HG02678 (cell line): ENCODE measurements around the gene ITPA.
A peak's percentile ranks its signal among the peaks of the same experiment; 100 is the strongest.
"Not testable (repeated sequence)": the region's sequence is repeated elsewhere in the genome, so short reads cannot be mapped to it uniquely, and the experiment has no call there.

Experiments
- ATAC-seq: cut with Tn5 transposase; IDR thresholded peaks from one replicate; pipeline ENCODE4 v1.9.1; 2021; ENCODE audit warnings: mild to moderate bottlenecking, moderate library complexity; ENCODE audit not compliant: unreplicated experiment

The ITPA gene

GRCh38 chr20:3199206-3199605, 10.1 kb upstream of the ITPA start:
- ATAC-seq: no peak

- no peak for ATAC-seq
These were observed 9.1 kb upstream of the ITPA start for GRCh38 chr20:3199976-3200755.

- ATAC-seq: no peak
These were observed 6.4 kb upstream of the ITPA start for GRCh38 chr20:3202965-3203314.

- ATAC-seq: peak; percentile 4
These were observed 5.8 kb upstream of the ITPA start for GRCh38 chr20:3203315-3204123.

DNA sequence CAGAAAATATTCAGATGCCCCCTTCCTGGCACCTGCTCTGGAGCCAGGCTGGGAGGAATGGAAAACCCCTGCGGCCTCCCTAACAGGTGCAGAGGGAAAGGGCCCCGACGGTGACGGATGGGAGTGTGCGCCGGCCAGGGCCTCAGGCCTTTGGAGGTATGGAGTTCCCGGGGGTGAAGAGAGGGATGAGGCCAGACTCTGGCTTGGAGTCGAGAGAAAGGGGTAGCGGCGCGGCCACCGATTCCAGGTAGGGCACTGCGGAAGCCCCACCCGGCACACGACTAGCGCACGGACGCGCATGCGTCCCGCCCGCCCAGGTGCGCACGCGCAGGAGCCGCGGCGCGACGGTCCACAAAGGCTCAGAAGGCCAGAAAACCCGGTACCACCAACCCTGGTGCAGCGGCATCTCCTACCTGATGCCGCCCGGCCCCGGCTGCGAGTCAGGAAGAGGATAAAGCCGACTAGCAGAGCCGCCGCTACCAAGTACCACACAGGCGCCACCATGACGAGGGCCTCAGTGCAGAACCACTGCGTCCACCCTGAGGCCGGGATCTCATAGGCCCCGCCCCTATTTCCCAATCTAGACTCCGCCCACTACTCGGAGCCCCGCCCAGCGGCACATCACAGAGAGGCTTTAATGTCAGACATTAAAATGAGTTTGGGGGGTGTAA, 5.0 kb upstream of the ITPA start, which contains the start of gene DDRGK1:
Gene DDRGK1, minus strand, starts transcription at position 559 of the 671 bp plus-strand sequence. Its CDS starts 55 bp downstream, at position 504.
- ATAC-seq: peak; percentile 72

DNA sequence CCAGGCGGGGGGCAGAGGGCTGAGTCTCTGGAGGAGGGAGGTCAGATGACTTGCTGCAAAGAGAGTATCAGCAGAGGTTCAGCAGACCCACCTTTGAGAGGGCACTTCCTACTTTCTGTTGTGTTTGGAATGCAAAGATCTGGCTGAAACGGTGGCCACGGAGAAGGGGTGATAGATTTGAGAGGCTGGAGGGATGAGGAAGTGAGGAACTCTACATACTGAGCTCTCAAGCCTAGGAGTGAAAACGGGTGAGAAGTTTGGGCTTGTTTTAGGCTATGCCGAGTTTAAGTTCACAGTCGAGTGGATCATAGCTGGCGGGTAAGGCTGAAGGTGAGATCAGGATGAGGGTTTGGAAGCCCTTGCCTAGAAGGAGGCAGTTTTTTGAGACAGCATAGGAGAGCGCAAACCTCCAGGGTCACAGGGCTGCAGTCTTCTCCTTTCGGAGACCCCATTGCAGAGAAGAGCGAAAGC, 477 bp upstream of the ITPA start:
- ATAC-seq: peak; percentile 3

GRCh38 chr20:3209946-3210317, 634 bp downstream of the ITPA start:
- peak; percentile 20 for ATAC-seq

DNA sequence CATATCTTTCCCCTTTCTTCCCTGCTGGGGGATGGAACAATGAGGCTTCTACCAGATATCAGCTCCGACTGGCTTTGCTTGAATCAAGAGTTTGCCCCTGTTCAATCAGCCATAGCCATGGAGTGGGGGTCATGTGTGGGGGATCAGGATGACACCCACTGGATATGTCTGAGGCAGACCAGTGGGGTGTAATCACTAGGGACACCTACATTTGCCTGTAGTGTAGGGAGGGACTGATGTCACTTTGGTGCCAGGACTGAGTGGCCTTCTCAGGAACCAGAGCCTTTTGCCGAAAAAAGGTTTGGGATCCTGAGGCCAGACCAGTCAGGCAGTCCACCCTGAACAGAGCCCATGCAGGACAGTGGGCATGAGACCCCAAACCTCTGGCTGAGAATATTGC, 1.0 kb downstream of the ITPA start:
- no peak for ATAC-seq

DNA sequence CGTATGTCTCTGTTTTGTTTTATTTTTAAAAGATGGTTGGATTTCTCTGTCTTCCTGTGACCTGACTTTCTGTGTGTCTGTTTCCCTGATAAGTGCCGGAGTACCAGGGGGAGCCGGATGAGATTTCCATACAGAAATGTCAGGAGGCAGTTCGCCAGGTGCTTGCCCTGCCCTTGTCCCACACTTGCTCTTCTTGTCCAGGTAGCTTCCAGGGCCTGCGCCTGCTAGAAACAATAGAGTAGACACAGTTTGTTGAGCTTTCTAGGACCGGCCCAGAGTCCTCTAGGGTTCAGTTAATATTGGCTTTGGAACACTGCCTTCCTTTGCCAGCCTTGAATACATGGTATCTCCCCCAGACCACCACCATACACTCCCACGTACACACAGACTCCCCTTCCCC, 3.9 kb downstream of the ITPA start:
- ATAC-seq: no peak

DNA sequence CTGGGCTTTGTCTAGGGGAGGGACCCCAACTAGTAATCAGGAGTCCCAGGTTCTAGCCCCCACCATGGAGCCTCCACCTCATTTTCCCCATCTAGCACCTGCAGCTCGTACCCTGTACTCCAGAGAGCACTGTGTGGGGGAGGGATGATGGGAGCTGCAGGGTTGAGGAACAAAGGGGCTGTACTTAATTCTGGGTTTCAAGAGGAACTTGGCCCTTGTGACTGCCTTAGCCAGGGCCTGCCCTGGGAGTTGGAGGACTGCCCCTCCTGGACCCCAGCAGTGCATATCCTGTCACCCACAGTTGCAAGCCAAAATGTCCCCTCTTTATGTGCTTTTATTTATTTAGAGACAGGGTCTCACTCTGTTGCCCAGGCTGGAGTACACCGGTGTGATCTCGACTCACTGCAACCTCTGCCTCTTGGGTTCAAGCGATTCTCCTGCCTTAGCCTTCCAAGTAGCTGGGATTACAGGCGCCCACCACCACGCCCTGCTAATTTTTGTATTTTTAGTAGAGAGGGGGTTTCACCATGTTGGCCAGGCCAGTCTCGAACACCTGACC, 6.1 kb downstream of the ITPA start:
- ATAC-seq: not testable (repeated sequence)

GRCh38 chr20:3218307-3218988, 9.2 kb downstream of the ITPA start:
- ATAC-seq: no peak

DNA sequence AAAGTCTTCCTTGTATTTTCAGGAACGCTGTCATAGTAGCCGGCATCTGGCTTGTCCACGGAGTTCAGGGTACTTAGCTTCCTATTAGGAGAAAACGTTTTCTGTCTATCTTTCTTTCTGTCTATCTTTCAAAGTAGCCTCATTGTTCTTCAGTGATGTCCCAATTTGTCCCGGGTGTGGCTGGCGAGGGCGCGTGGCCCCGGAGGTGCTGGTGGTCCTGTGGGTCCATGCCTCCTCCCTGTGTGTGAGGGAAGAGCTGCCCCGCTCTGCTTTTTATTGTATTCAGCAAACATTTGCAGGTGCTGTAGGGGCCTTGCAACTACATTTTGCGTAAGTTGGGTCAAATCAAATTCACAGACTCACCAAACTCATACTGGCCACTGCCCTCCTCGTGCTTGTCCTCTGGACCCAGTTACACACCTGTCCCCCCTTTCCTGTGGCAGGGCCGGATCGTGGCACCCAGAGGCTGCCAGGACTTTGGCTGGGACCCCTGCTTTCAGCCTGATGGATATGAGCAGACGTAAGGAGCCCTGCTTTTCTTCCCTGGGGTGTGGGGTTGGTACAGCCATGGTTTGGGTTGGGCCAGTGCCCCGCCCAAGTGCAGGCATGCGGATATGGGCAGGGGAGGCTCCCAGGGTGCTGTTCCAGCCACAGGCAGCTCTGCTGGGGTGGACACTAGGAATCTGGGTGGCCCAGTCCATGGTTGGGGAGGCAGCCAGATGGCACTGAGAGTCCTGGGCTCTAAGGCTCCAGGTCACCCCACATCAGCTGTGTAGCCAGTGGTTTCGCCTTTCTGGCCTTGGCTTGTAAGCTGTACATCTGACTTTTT, 12.3 kb downstream of the ITPA start:
- no peak for ATAC-seq

DNA sequence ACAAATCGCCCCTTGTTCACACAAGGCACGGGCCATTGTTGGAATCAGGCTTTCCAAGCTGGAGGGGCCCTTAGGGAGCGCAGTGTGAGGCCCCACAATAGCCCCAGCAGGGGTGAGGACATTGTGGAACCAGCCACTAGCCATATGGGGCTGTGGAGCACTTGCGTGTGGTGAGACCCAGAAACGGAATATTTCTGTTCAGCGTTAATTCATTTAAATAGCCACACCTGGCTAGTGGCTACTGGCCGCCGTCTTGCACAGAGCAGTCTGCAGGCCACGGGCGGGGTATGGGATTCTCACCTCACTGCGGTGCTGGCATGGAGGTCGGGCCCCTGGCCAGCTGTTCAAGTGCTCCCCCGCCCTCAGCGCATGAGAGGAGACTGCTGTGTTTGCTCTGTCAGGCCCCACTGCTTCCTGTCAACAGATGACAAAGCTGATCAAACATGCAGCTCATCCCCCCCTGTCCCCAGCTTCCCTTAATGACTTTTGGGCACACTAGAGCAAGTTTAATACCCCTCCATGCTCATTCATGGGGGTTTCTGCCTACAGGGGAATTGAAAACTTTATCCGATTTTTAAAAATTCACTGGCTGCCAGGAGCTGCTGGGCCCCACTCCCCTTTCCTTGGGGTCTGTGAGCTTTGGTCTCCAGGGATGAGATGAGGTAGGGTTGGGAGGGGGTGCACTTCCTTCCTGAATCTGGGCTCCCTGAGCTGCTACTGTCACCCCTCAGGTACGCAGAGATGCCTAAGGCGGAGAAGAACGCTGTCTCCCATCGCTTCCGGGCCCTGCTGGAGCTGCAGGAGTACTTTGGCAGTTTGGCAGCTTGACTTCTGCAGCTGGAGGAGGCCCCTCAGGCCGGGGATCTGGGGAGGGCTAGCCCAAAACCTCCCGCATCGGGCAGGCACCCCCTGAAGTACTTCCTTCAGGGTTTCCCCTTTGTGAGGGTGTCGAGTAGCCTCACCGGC, 13.6 kb downstream of the ITPA start:
- no peak for ATAC-seq

DNA sequence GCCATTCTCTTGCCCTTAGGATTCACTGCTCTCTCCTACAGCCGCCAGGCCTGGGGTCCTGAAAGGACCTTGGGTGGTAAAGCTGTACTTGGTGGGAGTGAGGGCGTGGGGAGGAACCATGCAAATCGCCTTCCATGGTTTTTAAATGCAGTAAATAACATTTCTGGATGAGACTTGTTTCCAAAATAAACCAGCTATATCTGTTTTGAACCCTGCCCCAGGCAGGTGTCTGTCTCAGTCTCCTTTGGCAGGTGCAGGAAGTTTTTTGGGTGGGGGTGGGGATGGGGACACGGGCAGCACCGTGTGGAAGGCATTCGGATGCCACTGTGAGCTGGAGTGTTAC, 14.3 kb downstream of the ITPA start:
- ATAC-seq: no peak

DNA sequence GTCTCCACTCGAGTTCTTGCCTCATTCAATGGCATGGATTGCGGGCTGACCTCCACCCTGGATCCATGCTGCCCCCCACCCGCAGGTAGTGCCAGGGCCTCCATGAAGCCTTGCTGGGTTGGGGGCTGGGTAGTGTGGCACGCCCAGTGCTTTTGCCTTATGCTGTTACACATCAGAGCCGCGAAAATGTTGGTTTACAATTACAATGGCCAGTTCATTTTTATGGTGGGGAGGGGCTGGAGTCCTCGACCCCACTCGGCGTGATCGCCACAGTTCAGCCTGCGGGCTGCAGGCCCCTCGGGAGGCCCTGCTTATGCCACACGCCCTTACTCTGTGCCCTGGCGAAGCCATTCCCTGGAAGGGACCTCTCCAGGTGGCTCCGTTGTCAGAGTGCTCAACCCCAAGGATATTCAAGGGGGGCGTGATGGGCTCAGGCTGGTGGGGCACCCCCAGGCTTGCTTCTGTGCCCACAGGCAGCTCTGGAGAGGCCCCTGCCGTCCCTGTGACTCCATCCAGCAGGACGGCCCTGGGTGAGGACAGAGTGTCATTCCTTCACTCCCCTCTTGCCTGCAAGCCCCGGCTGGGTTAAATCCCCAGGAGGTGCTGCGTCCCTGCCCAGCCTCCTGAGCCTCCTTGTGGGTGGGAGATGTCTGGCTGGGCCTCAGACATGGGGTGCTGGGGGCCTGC, 14.8 kb downstream of the ITPA start:
- no peak for ATAC-seq

GRCh38 chr20:3224681-3225421, 15.6 kb downstream of the ITPA start:
- no peak for ATAC-seq

- no peak for ATAC-seq
These were observed 16.8 kb downstream of the ITPA start for GRCh38 chr20:3226093-3226492.

- no peak for ATAC-seq
These were observed 17.6 kb downstream of the ITPA start for GRCh38 chr20:3226864-3227263.
